Measurements from ENCODE around the gene GABBR2.

The GABBR2 gene

GRCh38 chr9:98603821-98604383, 104.8 kb downstream of the GABBR2 start:
- no peak for TF ChIP-seq CTCF (conservative IDR thresholded peaks at IDR 0.05)
- no peak overlapping the region for H3K27ac ChIP-seq

- no peak overlapping the region for H3K27ac ChIP-seq
- no peak for TF ChIP-seq CTCF (conservative IDR thresholded peaks at IDR 0.05)
These were observed 105.8 kb downstream of the GABBR2 start for GRCh38 chr9:98602839-98603500.

GRCh38 chr9:98600631-98601030, 108.1 kb downstream of the GABBR2 start:
- no peak overlapping the region for H3K27ac ChIP-seq
- TF ChIP-seq CTCF (conservative IDR thresholded peaks at IDR 0.05): no peak

GRCh38 chr9:98599566-98600216, 109.0 kb downstream of the GABBR2 start:
- TF ChIP-seq CTCF (conservative IDR thresholded peaks at IDR 0.05): no peak
- no peak overlapping the region for H3K27ac ChIP-seq

GRCh38 chr9:98598861-98599260, 109.9 kb downstream of the GABBR2 start:
- TF ChIP-seq CTCF (conservative IDR thresholded peaks at IDR 0.05): no peak
- H3K27ac ChIP-seq: no peak overlapping the region

GRCh38 chr9:98597236-98597771, 111.4 kb downstream of the GABBR2 start:
- no peak for TF ChIP-seq CTCF (conservative IDR thresholded peaks at IDR 0.05)
- H3K27ac ChIP-seq: peak overlapping the region; percentile 14; the same call in 1 of the 2 replicates

- H3K27ac ChIP-seq: no peak overlapping the region
- TF ChIP-seq CTCF (conservative IDR thresholded peaks at IDR 0.05): no peak
These were observed 112.2 kb downstream of the GABBR2 start for GRCh38 chr9:98596486-98596885.

Measured in VCaP (cell line).